Gastroesophageal sphincter (tissue), 4 donors: Measurements from ENCODE around the gene CTBP1. TPM values are rescaled to one million over a fixed set of nuclear protein-coding genes. Genes with fewer than 3 reads are reported as not detected.
A peak's percentile ranks its signal among the peaks of the same experiment; 100 is the strongest.

Experiments used
- ATAC-seq: fragments of 150-250 bp; one replicate; pipeline ENCODE4 v1.9.1; 2016; ENCODE audit warnings: mild to moderate bottlenecking, moderate library complexity
- H3K27ac ChIP-seq, 4 donors: fragments of 200-600 bp; sonication (generic) in 3 of 4; 1 replicate in 3 of 4; 2 replicates in 1 of 4; pipeline ENCODE4 v1.5.1; 2016 to 2019
- H3K27me3 ChIP-seq: fragments of 200-600 bp; sonication (generic); one replicate; pipeline ENCODE4 v1.5.1; 2019
- H3K36me3 ChIP-seq, 2 donors: fragments of 200-600 bp; sonication (generic); one replicate each; pipeline ENCODE4 v1.5.1; 2019; ENCODE audit warnings: control low read depth in 1 of 2
- H3K4me1 ChIP-seq, 3 donors: fragments of 200-600 bp; sonication (generic); 1 replicate in 2 of 3; 2 replicates in 1 of 3; pipeline ENCODE4 v1.5.1; 2016 to 2019; ENCODE audit warnings: control low read depth in 2 of 3
- H3K4me3 ChIP-seq, 2 donors: fragments of 200-600 bp; sonication (generic); one replicate each; pipeline ENCODE4 v1.5.1; 2019; ENCODE audit warnings: mild to moderate bottlenecking in 1 of 2, moderate library complexity in 1 of 2
- H3K9me3 ChIP-seq, 3 donors: fragments of 200-600 bp; sonication (generic); one replicate each; pipeline ENCODE4 v1.5.1; 2017 to 2019; ENCODE audit warnings: control low read depth in 2 of 3
- CTCF ChIP-seq, 4 experiments: fragments of 200-600 bp in 2 of 4; fragments of 450-650 bp in 2 of 4; sonication (generic) in 1 of 4; IDR thresholded peaks; one replicate each; pipeline ENCODE4 v1.5.1; 2017 to 2019; ENCODE audit warnings: antibody characterized with exemption in 4 of 4, mild to moderate bottlenecking in 2 of 4, moderate library complexity in 2 of 4
- EP300 ChIP-seq: sonication (generic); formaldehyde crosslinking; IDR thresholded peaks from one replicate; pipeline ENCODE4 v1.6.1; 2017; ENCODE audit warnings: antibody characterized with exemption, mild to moderate bottlenecking
- POLR2A ChIP-seq, 2 donors: fragments of 450-650 bp; IDR thresholded peaks; one replicate each; pipeline ENCODE4 v1.6.1; 2017; ENCODE audit warnings: antibody characterized with exemption in 2 of 2, mild to moderate bottlenecking in 2 of 2, moderate library complexity in 1 of 2
- POLR2AphosphoS5 ChIP-seq: sonication (generic); formaldehyde crosslinking; IDR thresholded peaks from one replicate; pipeline ENCODE4 v1.6.1; 2017; ENCODE audit warnings: antibody characterized with exemption
- WGBS, 2 donors: methylation state at CpG; one replicate each; pipeline ENCODE4 v1.1.5; 2018; ENCODE audit warnings: low coverage in 1 of 2; 5-methylcytosine and 5-hydroxymethylcytosine counted together
- total RNA-seq, 4 donors: library from RNA; depleted of rRNA; stranded (reverse); fragments of >200 nt; gene quantifications; one replicate each; pipeline ENCODE4 v1.1.0, GENCODE V29; 2016

The CTBP1 gene
- total RNA-seq, 4 donors from 2014 or later = 126 to 271 (median 164) TPM

GRCh38 chr4:1246901-1247863 lies 1.7 kb downstream of the CTBP1 start:
- H3K27me3 ChIP-seq = no peaks in the 10 kb centered on the region
- TF ChIP-seq CTCF (IDR thresholded peaks at IDR 0.05) = no peak
- TF ChIP-seq POLR2AphosphoS5 = no peak
- TF ChIP-seq POLR2A (IDR thresholded peaks at IDR 0.05) = no peak
- TF ChIP-seq EP300 = no peak
- H3K4me1 ChIP-seq = peaks cover 9 to 81% (median 58%) of the 10 kb centered on the region in 3 donors
- H3K36me3 ChIP-seq = peaks cover 0 to 11% of the 10 kb centered on the region in 2 donors
- ATAC-seq = no peak
- peak overlapping the region; percentile 76 to 99 (median 98) for H3K27ac ChIP-seq
- H3K9me3 ChIP-seq = no peaks in the 10 kb centered on the region
- H3K4me3 ChIP-seq = peak overlapping the region; percentile 59 to 95
- WGBS, 2 donors = 3% methylated on average over 6 of the region's 48 CpGs; no CpG with 5 or more reads in 1 of the 2 donors

- 6 to 20% methylated on average over 2 to 3 of the region's 24 CpGs for WGBS, 2 donors
- H3K36me3 ChIP-seq = peaks cover 0 to 8% of the 10 kb centered on the region in 2 donors
- peak overlapping the region in 1 of 2 donors; percentile 95 for H3K4me3 ChIP-seq
- H3K27me3 ChIP-seq = no peaks in the 10 kb centered on the region
- peaks cover 9 to 84% (median 58%) of the 10 kb centered on the region in 3 donors for H3K4me1 ChIP-seq
- no peaks in the 10 kb centered on the region for H3K9me3 ChIP-seq
- ATAC-seq = no peak
- peak overlapping the region in 3 of 4 donors; percentile 98 to 99 (median 98) for H3K27ac ChIP-seq
- TF ChIP-seq EP300 (no peak), POLR2A (IDR thresholded peaks at IDR 0.05) (no peak), POLR2AphosphoS5 (no peak), CTCF (IDR thresholded peaks at IDR 0.05) (no peak)
These were observed 2.6 kb downstream of the CTBP1 start for GRCh38 chr4:1246111-1246881.

- no peak for TF ChIP-seq EP300
- TF ChIP-seq POLR2AphosphoS5 = no peak
- no peak for TF ChIP-seq POLR2A (IDR thresholded peaks at IDR 0.05)
- no peak for TF ChIP-seq CTCF (IDR thresholded peaks at IDR 0.05)
- WGBS, 2 donors = 79 to 85% methylated on average over 10 to 12 of the region's 26 CpGs
- no peaks in the 10 kb centered on the region for H3K9me3 ChIP-seq
- peaks cover 0 to 12% of the 10 kb centered on the region in 2 donors for H3K36me3 ChIP-seq
- H3K27me3 ChIP-seq = no peaks in the 10 kb centered on the region
- peak overlapping the region in 3 of 4 donors; percentile 98 to 99 (median 98) for H3K27ac ChIP-seq
- no peak for ATAC-seq
- H3K4me1 ChIP-seq = peaks cover 9 to 84% (median 52%) of the 10 kb centered on the region in 3 donors
- peak overlapping the region in 1 of 2 donors; percentile 95 for H3K4me3 ChIP-seq
These were observed 3.4 kb downstream of the CTBP1 start for GRCh38 chr4:1245481-1246051.

GRCh38 chr4:1244978-1245471 lies 3.9 kb downstream of the CTBP1 start:
- Histone ChIP-seq H3K4me1 (peaks cover 9 to 78% (median 46%) of the 10 kb centered on the region in 3 donors), H3K27ac (peak overlapping the region in 3 of 4 donors; percentile 98 to 99 (median 98)), H3K4me3 (no peak overlapping the region), H3K9me3 (no peaks in the 10 kb centered on the region), H3K36me3 (peaks cover 0 to 16% of the 10 kb centered on the region in 2 donors), H3K27me3 (no peaks in the 10 kb centered on the region)
- TF ChIP-seq CTCF (IDR thresholded peaks at IDR 0.05) (no peak), POLR2AphosphoS5 (no peak), POLR2A (IDR thresholded peaks at IDR 0.05) (no peak), EP300 (no peak)
- ATAC-seq = no peak
- WGBS, 2 donors = no CpG with 5 or more reads among the region's 19 CpGs
